HG03378 (cell line): Measurements from ENCODE around the gene ALG14.
"Not testable (repeated sequence)": the region's sequence is repeated elsewhere in the genome, so short reads cannot be mapped to it uniquely, and the experiment has no call there.

Source experiments
- ATAC-seq: cut with Tn5 transposase; IDR thresholded peaks from one replicate; pipeline ENCODE4 v1.9.1; 2021; ENCODE audit warnings: mild to moderate bottlenecking, moderate library complexity; ENCODE audit not compliant: unreplicated experiment

ALG14 gene

DNA sequence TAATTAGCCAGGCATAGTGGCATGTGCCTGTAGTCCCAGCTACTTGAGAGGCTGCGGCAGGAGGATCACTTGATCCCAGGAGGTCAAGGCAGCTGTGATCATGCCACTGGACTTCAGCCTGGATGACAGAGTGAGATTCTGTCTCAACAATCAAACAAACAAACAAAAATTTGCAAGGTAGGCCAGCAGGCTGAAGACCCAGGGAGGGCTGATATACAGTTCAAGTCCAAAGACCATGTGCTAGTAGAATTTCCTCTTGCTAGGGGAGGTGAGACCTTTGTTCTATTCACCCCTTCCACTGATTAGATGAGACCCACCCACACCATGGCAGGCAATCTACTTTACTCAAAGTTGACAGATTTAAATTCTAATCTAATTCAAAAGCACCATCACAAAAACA is 114.7 kb downstream of the ALG14 start:
- no peak for ATAC-seq

DNA sequence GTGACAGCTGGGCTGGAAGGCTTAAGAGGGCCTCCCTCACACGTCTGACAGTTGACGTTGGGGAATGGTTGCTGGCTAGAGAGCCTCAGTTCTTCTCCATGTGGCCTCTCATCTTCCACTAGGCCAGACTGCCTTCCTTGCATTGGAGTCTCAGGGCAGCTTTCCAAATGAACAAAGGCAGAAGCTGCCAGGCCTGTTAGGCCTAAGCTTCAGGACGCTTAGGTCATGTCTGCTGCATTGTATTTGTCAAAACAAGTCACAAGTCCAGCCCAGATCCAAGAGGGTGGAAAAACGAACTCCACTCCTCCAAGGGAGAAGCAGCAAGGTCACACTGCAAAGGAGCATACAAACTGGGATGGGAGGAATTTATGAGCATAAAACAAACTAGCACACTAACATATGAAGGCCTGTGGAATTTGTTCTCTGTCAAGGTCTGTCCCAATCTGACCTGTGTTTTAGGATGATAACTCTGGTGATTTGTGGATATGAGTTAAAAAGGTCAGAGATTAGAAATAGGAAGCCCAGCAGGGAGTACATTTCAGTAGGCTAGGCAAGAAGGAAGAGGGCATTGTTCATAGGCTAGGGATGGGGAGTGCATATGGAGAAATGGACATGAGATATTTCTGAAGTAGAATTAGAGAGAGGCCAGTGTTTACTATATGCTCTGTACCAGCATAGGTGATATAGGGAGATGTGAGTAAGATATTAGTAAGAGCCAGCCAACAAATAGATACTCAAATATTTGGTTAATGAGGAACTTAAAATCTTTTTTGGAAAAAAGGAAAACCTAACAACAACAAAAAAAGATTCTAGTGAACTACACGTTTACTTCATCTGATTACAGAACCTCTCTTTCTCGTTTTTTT is 116.8 kb downstream of the ALG14 start:
- no peak for ATAC-seq

DNA sequence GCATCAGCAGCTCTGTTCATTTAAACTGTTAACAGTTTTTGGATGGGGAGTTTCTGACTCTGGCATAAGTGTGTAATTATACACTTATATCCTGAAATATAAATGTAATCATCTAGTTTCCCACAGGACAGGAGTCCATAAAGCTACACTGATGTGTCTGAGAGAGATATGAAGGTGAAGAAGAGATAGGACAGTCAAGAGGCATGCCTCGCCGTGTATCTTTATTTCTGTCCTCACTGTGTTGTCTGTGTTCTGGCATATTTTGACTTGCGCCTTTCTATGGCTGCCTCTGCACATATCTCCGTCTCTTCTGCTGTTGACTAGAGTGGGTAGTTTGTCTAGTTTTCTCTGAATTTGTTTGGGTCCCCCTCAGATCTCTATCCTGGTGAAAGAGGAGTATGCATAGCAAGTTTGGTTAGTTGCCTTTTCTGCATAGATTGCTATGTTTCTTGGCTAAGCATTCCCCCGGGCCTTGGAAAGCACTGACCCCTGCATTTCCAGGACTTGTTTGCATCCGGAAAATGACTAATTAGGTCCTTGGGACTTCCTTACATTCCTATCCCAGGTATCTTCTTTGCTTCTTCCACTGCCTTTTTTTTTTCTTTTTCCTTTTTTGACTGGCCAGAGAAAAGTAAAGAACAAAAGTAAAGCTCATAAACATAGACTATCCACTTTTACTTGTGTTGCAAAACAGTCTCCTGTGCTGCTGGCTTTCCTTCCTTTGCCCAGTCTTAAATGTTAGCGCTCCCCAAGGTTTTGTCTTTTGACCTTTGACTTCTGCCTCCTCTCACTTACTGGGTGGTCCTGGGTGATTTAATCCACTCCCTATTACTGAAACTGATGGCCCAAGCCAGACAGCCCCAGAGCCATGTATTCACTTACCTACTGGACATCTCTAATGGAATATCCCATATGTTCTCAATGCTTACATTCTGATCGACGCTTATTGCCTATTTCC is 118.2 kb downstream of the ALG14 start:
- ATAC-seq, result no peak

DNA sequence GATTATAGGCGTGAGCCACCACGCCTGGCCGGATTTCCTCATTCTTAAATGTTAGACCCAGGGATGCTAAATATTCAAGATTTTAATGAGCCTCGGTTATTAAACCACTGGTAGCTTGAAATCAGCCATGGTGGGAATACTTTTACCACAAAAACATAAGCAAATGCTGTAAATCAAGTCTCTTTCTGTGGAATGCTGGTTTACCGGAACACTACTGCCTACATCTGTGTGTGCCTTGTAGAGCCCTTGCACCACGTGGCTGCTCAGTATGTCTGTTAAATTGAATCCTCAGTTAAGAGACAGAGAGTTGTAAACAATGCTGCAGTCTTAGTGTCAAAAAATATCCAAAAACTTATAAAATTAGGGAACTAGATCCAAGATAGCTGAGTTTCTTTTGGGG is 119.0 kb downstream of the ALG14 start:
- no peak for ATAC-seq

DNA sequence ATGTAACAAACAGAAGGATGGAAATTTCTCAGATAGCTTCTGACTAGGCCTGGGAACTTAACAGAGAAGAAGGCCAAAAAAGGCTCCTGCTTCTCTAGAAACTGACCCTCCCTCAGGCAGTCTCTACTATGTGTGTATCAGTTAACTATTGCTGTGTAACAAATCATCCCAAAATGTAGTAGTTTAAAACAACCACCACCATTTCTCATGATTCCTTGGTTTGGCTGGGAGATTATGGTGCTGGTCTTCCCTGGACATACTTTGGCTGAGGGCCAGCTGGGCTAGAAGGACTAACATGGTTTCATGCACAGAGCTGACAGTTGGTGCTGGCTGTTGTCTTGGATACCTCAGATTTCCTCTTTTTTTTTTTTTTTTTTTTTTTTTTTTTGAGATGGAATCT is 119.6 kb downstream of the ALG14 start:
- no peak for ATAC-seq

DNA sequence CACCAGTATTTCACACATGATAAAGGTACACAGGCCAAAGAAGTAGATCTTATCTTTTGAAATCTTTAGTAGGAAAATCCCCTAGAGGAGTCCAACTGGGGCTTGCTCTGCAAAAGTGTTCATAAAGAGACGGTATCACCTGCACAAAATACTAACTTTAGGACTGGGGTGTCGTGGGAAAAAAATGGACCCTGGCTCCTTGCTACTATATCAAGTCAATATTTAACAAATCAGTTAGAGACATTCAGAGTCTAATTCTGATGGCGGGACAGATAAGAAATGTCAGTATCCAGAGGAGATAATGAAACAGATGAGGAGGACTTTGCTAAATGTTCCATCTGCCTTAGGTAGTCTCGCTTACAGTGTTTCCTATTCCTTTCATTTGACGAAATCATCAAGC is 120.2 kb downstream of the ALG14 start:
- no peak for ATAC-seq

DNA sequence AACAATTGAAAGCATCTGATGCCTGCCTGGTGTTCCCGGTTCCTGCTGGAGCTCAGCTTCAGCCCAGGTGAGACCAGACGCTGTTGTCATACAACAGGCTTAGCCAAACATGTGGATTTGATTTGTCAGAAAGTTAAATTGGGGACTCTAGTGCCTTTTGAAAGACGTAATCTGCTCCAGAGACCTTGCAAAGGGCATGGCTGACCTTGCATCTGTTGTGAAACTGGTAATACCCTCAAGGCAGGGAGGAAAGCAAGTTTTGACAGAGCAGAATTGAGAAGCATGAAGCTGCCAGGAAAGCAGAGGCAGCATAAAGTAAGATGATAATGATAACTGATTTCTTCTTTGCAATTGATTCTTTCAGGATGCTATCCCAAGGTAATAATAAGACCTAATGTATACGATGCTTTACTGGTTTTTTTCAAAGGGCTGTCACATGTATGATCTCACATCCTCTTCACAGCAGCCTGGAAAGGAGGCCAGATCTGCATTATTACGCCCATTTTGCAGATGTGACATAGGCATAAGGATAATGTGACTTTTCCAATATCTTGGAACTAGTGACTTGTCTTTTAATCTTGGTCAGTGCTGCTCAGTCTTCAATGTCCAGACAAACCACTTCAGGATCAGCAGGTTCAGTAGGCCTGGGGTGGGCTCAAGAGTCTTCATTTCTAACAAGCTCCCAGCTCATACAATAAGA is 121.1 kb downstream of the ALG14 start:
- no peak for ATAC-seq

DNA sequence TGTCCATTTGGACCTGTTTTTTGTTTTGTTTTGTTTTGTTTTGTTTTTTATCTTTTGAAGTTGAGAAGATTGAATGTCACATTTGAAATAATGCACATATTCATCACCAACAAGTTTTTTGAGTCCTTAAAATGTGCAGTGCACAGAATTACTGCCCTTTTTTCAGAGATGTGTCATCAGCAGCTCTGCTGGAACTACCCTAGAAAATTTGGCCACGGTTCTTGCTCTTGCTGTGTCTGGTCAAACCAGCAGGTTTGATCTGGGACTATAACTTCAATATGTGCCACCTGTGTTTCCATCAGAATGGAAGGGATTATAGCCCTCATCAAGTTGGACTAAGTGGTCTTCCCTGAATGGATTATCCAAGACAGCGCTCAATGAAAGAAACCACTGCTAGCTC is 121.7 kb downstream of the ALG14 start:
- no peak for ATAC-seq

DNA sequence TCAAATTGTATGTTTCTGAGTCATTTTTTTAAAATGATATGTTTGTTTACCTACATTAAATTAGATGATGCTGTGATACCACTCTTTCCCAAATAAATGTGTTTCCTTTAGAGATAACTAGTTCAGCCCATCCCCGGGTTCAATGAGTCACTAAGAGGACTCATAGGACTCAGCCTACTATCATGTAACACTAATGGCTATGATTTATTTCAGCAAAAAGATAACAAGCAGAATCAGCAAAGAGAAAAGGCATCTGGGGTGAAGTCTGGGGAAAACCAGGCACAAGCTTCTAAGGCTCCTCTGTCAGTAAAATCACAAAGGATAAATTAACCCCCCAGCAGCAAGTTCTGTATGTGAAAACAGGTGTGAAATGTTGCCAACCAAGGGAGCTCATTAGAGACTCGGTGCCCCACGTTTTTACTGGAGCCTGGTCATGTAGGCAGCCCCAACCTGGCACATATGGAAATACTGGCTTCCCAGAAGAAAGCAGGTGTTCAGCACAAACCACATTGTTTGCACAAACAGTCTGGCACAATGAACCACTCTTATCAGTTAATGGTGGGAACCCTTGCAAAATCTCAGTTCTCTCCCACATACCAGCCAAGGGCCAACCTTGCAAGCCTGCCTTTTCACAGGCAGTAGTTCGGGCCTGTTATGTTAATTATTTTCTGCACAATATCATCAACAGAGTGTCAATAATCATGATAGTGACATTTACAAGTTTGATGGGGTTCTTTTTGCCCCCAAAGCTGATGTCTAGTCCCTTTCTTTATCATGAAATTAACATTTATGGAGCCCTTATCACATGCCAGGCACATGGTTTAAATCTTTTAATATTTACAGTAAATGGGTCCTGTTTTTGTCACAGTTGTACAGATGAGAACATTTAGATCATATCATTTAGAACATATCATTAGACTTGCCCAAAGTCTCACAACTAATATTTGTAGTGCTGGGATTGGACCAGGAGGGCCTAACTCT is 122.8 kb downstream of the ALG14 start:
- ATAC-seq, result no peak

DNA sequence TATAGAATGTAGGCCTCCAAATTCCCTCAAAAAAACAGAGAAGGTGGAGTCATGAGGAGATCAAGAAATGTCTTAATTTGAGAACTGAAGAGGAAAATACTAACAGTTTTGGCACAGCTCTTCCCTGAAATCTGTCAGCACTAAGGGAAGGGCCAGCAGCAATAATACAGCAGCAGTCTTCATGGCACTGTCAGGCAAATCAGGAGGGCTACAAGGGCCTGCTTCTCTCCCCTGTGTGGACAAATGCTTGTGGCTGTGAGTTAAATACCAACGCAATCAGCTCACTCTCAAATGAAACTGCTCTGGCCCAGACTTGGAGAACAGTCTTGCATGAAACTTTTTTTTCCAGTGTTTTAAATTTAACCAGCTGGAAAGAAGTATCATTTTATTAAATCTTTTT is 125.3 kb downstream of the ALG14 start:
- no peak for ATAC-seq

DNA sequence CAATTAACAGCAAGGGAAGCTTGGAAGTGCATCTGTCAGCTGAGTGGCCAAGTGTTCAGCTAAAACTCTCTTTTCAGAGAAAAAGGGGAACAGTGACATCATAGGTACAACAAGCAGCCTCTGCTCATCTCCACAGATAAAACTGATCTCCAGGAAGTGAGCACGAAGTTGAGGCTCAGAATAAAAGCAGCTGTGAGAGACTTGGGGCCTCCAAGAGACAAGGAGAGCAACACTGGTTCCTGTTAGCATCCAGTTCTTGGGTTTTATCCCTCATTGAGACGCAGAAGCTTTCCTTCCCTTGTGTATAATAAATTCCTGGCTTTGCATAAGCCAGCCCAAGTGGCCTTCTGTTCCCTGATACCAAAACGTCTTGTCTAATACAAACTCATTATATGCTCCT is 125.9 kb downstream of the ALG14 start:
- no peak for ATAC-seq

DNA sequence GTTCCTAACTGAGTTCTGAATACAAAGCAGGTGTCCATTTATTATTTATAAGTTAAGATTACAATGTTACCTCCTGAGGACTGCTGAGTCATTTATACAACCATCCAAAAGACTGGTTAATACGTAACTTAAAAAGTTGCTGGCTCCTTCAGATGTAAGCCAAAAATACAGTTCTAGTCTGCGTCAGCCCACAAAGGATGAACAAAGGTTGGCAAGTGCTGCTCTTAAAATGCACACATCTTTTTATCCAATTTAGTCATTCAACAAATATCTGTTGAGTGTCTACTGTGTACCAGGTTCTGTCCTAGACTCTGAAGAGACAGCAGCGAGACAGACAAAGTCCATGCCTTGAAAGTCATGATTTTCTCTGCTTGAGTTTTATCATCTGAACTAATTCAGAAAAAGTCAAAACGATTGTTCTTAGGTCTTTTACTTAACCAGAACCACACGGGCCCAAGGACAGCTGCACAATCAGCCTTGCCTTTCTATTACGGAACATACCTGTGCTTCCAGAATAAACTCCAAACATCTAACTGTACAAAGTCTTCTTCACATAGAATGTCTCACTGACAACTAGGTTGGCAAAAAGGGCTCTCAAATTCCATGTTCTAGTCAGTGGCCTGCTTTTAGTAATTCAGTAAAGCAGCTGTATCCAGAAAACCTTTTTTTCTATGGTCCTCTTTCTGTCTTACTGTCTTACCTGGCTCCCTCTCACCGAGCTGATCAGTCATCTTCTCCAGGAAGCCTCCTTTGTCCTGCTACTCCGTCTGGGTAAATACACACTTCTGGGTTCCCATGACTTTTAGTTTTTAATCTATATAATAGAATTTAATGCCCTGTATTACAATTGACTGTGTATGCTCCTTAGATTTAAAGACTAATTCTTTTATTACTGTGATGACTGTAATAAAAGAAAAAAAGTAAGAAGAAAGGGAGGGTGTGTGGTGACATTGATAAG is 130.3 kb downstream of the ALG14 start:
- no peak for ATAC-seq

DNA sequence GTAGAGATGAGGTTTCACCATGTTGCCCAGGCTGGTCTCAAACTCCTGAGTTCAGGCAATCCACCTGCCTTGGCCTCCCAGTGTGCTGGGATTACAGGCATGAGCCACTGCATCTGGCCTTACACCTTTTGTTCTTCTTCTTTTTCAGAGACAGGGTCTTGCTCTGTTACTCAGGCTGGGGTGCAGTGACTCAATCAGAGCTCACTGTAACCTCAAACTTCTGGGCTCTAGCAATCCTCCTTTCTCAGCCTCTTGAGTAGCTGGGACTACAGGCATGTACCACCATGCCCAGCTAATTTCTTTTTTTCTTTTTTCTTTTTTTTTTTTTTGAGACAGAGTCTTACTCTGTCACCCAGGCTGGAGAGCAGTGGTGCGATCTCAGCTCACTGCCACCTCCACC is 131.3 kb downstream of the ALG14 start:
- not testable (repeated sequence) for ATAC-seq

DNA sequence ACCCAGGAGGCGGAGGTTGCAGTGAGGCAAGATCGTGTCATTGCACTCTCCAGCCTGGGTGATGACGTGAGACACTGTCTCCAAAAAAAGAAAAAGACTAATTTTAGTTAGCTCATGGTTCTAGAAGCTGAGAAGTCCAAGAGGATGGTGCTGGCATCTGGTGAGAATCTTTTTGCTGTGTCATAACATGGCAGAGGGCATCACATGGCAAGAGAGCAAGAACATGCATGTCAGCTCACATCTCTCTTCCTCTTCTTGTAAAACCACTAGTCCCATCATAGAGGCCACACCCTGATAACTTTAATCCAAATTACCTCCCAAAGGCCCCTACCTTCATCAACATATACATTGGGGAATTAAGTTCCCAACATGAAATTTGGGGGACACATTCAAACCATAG is 132.0 kb downstream of the ALG14 start:
- ATAC-seq, result no peak

DNA sequence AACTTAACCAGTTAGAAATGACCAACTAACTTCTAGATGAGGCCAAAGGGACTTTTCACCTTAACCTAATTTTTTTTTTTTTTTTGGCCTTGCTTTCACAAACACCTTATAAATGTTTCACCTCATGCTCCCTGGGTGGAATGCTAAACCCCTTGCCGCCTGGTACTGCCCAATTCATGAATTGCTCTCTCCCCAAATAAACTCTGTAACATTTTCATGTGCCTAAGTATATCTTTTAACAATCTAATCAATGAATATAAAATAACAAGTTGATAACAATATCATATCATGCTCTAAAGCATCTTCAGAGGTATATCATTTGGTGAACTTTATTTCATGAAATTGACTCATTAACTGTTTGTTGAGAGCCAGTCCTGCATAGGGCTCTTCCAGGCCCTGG is 134.9 kb downstream of the ALG14 start:
- no peak for ATAC-seq

DNA sequence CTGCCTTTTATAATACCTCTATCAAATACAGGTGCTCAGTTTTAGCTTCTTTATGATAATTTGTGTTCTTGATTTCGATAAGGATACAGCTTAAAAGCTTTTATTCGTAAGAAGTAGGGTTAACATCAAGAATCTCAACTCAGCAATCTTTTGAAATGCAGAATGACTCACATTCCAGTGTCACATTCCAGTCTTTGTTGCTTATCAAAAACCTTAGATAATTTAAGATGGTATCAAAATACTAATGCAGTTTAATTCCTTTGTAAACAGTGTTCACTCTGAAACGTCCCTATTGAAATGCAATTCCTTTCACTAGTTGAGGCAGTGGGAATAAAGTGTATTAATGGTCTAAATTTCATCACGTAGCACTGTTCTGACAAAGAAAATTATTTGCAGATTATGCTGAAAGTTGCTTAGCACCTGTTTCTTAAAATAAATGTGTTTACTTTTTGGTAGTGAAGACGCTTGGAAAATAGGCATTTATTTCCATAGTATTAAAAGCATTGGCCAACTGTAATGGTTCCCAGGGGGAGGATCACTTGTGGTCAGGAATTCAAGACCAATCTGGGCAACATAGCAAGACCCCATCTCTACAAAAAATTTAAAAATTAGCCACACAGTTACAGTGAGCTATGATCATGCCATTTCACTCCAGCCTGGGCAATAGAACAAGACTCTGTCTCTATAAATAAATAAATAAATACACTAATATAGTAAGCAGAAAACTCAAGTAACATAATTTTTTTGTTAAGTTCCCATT is 135.7 kb downstream of the ALG14 start:
- no peak for ATAC-seq

DNA sequence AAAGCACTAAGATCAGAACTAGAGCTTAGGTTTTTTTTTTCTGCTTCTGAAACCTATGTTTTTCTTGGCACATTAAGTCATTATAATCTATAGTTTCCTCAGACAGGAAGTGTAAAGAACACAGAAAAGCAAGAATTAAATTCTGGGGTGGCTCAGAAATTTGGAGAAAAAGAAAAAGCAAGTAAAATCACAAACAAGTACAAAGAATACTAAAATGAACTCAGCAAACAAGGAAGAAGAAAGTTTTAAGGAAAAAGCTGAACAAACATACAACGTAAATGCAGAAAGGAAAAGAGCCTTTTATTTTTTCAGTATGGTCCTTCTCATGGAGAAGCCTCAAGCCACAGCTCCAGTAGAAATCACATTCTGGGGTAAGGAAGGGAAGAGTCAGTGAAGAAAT is 137.3 kb downstream of the ALG14 start:
- no peak for ATAC-seq

DNA sequence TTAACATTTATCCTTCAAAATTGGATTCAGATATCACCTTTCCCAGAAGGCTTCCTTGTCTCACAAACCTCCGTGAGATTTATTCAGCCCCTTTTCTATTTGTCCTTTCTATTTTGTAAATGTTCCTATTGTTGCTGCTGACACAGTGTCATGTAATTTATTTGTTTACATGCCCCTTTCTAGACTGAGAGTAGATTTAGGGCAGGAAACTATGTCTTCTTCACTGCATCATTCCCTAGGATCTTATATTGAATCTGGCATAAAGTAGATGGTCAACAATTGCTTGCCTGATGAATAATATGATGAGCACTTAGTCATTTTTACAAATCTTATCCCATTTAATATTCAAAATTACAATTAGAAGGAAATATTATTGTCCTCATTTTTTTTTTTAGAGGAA is 137.7 kb downstream of the ALG14 start:
- ATAC-seq, result no peak
